Measurements from ENCODE around the gene POFUT1. TPM values are rescaled to one million over a fixed set of nuclear protein-coding genes. Genes with fewer than 3 reads are reported as not detected.

POFUT1 gene
- total and polyA plus RNA-seq, 12 donors: 9.7 to 32.9 (median 27.4) TPM

DNA sequence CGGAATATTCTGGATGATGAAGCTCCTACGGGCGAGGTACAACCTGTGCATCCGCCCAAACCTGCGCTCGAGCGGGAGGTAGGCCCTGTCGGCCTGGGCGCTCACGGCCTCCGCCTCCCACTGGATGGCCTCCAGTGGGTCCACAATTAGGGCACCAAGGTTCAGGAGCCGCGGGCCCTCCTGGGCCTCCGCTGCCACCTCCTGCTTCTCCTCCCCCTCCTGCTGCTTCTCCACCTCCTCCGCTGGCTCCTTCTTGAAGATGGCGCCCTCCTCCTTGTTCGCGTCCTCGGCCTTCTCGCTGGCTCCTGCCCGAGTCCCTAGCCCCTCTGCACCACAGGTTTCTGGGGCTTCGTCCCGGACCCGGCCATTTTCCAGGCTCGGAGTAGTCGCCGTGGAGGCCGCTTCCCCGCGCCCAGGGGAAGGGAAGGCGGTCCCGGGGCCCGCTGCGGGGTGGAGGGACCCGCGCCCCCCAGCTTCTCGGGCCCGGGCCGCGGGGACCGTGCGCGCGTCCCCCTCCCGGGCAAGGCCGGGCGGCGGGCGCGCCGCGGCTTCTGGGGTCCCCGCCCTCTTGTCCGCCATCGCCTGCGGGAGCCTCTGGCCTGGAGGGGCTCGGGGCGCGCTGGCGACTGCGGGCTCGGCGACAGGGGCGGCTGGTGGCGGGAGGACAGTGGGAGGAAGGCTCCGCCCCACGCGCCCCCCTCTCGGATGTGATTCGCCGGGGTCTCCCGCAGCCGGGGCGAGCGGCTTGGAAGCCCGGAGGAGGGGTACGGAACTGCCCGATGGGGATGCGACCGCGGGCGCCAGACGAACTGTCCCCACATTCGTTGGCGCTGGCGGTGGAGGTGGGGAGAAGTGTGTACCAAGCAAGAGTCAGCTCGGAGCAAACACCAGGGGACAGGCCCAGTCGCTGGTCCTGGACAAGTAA lies 17.7 kb upstream of the POFUT1 start:
- peak; percentile 40 to 48 for DNase-seq

DNA sequence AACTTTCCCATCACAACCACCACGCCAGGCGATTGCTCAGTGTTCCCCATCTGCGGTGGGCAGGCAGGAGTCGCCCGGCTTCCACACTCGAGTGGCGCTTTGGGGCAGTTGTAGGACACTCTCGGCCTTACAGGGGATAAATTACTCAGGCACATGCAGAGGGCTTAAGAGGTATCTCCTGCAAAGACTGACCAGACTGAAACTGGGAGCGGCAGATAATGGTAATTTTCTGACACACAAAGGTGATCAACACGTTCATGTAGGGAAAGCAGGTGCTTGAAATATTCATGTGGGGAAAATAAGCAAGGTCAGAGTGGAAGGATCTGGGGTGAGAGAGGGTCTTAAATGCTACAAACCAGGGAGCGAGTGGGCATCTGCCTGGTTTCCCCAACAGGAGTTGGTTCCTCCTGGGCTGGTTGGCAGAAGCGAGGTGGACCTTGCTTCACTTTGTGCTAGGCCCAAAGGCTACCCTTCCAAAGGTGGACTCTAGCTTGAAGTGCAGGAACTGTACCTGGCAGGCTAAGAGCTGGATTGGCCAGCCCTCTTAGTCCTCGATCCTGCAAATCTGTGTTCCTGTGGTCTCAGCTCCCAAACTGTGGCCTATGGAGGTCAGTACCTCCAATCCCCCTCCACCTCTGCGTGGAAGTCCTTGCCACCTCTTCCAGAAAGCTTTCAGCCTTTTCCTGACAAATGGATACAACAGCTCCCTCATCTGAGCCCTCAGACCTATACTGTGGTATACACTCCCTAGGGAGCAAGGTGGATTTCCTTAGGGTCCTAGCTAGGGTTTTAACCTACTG lies 16.9 kb upstream of the POFUT1 start:
- Histone ChIP-seq H3K36me3 (peaks cover 0 to 24% (median 6%) of the 10 kb centered on the region in 9 donors), H3K9me3 (no peaks in the 10 kb centered on the region), H3K4me1 (peaks cover 0 to 63% (median 33%) of the 10 kb centered on the region in 9 donors), H3K27me3 (no peaks in the 10 kb centered on the region), H3K27ac (peak overlapping the region; percentile 59 to 88 (median 83)), H3K4me3 (peak overlapping the region; percentile 36 to 88 (median 69))
- intact Hi-C loops (cut with DNase I): loop anchor here in 1 of 10 donors (5.0 kb wide), 1 partner anchor 34 kb away; no protein-coding TSS in a partner anchor
- DNase-seq (no peak), ATAC-seq (peak in 1 of 8 donors; percentile 8)
- TF ChIP-seq, protein P1, sequence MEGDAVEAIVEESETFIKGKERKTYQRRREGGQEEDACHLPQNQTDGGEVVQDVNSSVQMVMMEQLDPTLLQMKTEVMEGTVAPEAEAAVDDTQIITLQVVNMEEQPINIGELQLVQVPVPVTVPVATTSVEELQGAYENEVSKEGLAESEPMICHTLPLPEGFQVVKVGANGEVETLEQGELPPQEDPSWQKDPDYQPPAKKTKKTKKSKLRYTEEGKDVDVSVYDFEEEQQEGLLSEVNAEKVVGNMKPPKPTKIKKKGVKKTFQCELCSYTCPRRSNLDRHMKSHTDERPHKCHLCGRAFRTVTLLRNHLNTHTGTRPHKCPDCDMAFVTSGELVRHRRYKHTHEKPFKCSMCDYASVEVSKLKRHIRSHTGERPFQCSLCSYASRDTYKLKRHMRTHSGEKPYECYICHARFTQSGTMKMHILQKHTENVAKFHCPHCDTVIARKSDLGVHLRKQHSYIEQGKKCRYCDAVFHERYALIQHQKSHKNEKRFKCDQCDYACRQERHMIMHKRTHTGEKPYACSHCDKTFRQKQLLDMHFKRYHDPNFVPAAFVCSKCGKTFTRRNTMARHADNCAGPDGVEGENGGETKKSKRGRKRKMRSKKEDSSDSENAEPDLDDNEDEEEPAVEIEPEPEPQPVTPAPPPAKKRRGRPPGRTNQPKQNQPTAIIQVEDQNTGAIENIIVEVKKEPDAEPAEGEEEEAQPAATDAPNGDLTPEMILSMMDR (IDR thresholded peaks at IDR 0.05): no peak
- WGBS, 2 donors: 39 to 46% methylated on average over 14 of the region's 14 CpGs

More for the DNA sequence above, 17.7 kb upstream of the POFUT1 start:
- 5% methylated on average over 84 to 88 of the region's 88 CpGs for WGBS, 2 donors
- H3K27ac ChIP-seq: peak overlapping the region; percentile 59 to 88 (median 83)
- peak; percentile 42 to 73 (median 50) for ATAC-seq
- H3K27me3 ChIP-seq: no peaks in the 10 kb centered on the region
- peaks cover 0 to 15% (median 0%) of the 10 kb centered on the region in 9 donors for H3K36me3 ChIP-seq
- H3K9me3 ChIP-seq: no peaks in the 10 kb centered on the region
- peak overlapping the region; percentile 36 to 88 (median 69) for H3K4me3 ChIP-seq
- intact Hi-C loops (cut with DNase I): loop anchor here in 1 of 10 donors (5.0 kb wide), 1 partner anchor 33 kb away; no protein-coding TSS in a partner anchor
- peaks cover 0 to 63% (median 32%) of the 10 kb centered on the region in 9 donors for H3K4me1 ChIP-seq
- TF ChIP-seq, protein P1 (IDR thresholded peaks at IDR 0.05): peak in 1 of 9 donors; percentile 22

DNA sequence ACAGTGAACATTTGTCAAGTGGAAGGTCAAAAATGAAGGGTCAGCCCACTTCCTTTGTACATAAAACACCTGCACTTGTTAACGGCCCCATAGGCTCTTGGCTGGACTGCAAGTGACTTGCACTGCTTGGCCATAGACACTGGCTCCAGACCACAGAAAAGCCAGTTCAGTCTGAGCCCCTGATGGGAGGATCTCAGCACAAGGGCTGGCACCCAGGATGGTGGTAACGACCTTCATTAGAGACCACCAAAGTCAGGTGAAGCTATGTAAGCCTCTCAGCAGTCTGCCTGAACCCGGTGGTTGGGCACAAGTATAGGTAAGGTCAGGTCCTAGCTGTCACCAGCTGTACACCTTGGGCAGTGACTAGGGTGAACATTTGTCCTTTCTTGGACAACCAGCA lies 16.3 kb upstream of the POFUT1 start:
- intact Hi-C loops (cut with DNase I): loop anchor here in 1 of 10 donors (5.0 kb wide), 1 partner anchor 34 kb away; no protein-coding TSS in a partner anchor
- 77 to 81% methylated on average over 3 of the region's 3 CpGs for WGBS, 2 donors

More for the DNA sequence above, 16.3 kb upstream of the POFUT1 start:
- DNase-seq: no peak
- H3K27me3 ChIP-seq: no peaks in the 10 kb centered on the region
- peak in 1 of 8 donors; percentile 3 for ATAC-seq
- H3K36me3 ChIP-seq: peaks cover 0 to 30% (median 12%) of the 10 kb centered on the region in 9 donors
- TF ChIP-seq, protein P1 (IDR thresholded peaks at IDR 0.05): no peak
- H3K4me3 ChIP-seq: no peak overlapping the region
- H3K4me1 ChIP-seq: peaks cover 0 to 63% (median 35%) of the 10 kb centered on the region in 9 donors
- H3K9me3 ChIP-seq: no peaks in the 10 kb centered on the region
- peak overlapping the region in 2 of 10 donors; percentile 86 to 87 for H3K27ac ChIP-seq

All from heart right ventricle (tissue), 16 donors.